ENCODE measurements around the gene AOC1. TPM values are rescaled to one million over a fixed set of nuclear protein-coding genes. Genes with fewer than 3 reads are reported as not detected.

AOC1 gene
- total and polyA plus RNA-seq, 2 of the 4 experiments (the other 2 are of a cell fraction) = not detected

DNA sequence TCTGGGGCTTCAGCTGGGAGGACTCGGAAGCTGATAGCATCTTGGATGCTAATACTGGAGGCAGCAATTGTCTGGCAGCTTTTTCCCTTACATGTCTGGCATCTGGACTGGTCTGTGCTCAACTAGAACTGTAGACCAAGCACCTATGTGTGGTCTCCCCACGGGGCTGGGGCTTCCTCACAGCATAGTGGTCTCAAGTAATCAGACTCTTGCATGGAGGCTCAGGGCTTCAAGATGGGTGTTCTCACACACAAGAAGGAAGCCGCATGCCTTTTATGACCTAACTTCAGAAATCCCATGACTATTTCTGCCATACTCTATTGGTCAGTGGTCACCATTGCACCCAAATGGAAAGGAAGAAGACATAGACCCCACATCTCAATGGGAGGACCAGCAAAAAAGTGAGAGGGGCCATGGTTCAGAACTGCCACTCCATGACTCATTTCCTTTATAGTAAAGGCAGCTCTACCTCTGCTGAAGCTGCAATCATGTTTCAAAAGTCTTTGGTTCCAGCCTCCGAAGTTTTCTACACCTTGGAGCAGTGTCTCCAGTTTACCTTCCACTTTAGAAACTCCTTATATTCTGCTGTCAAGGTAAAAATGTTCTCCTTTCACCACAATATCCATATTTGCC lies 14.7 kb downstream of the AOC1 start:
- no peaks in the 10 kb centered on the region for H4K20me1 ChIP-seq (ENCODE audit: insufficient read depth, low read length)
- H3K4me2 ChIP-seq (ENCODE audit: low read depth, low read length) = no peak overlapping the region
- H2AK9ac ChIP-seq (replicated peaks; ENCODE audit: low read depth, low read length, poor library complexity) = no peak overlapping the region
- H2BK120ac ChIP-seq (ENCODE audit: low read depth, low read length) = no peak overlapping the region
- H2BK15ac ChIP-seq (ENCODE audit: low read depth, low read length) = no peak overlapping the region
- DNase-seq (no peak), ATAC-seq (ENCODE audit: low read depth) (no peak)
- WGBS, 2 experiments (ENCODE audit: extremely low coverage in 2 of 2, insufficient read length in 1 of 2) = 100% methylated on average over 1 of the region's 4 CpGs; no CpG with 5 or more reads in 1 of the 2 experiments
- H3K4me1 ChIP-seq (ENCODE audit: control insufficient read depth, insufficient read depth, low read length) = no peaks in the 10 kb centered on the region
- no peaks in the 10 kb centered on the region; the same call in 1 of the 2 replicates for H3K9me3 ChIP-seq (ENCODE audit: control insufficient read depth, insufficient read depth, low read length)
- H3K56ac ChIP-seq (ENCODE audit: extremely low read depth, insufficient read depth, low read length) = no peak overlapping the region
- no peak overlapping the region for H3K18ac ChIP-seq (ENCODE audit: low read depth, low read length)
- no peak overlapping the region for H2AK5ac ChIP-seq (ENCODE audit: low read depth, low read length)
- no peak overlapping the region for H3K23ac ChIP-seq (ENCODE audit: low read depth, low read length)
- in situ Hi-C loops (cut with MboI; ENCODE audit: low sequenced_read_pairs) = no loop called here
- H3K4me3 ChIP-seq (ENCODE audit: insufficient read depth, low read depth, low read length) = no peak overlapping the region
- H4K8ac ChIP-seq (ENCODE audit: low read depth in 2 of 2, low read length in 2 of 2) = no peak overlapping the region
- H2AFZ ChIP-seq (replicated peaks; ENCODE audit: low read length, poor library complexity) = no peak overlapping the region
- BruUV-seq (replicated peaks) = no TSS peak
- no peaks in the 10 kb centered on the region for H3K9me1 ChIP-seq (ENCODE audit: insufficient read depth, low read length)
- H3K79me1 ChIP-seq (ENCODE audit: low read depth in 1 of 2, low read length in 2 of 2) = no peaks in the 10 kb centered on the region
- H2BK5ac ChIP-seq (ENCODE audit: low read depth, low read length, poor library complexity, severe bottlenecking) = no peak overlapping the region
- POLR2A ChIA-PET (ENCODE audit: unreplicated experiment) = no interaction called here
- H3K36me3 ChIP-seq (ENCODE audit: control insufficient read depth, insufficient read depth, low read length) = no peaks in the 10 kb centered on the region
- H3K4ac ChIP-seq (ENCODE audit: low read depth, low read length) = no peak overlapping the region
- TF ChIP-seq MXI1 (IDR thresholded peaks at IDR 0.05; ENCODE audit: borderline replicate concordance, low read depth, low read length) = no peak
- TF ChIP-seq MAFK (IDR thresholded peaks at IDR 0.05; ENCODE audit: low read depth, low read length) = no peak
- no peak for TF ChIP-seq FOS (IDR thresholded peaks at IDR 0.05; ENCODE audit: low read depth, low read length)
- TF ChIP-seq RCOR1 (IDR thresholded peaks at IDR 0.05; ENCODE audit: insufficient replicate concordance, low read length) = no peak
- no peak for TF ChIP-seq CHD1 (IDR thresholded peaks at IDR 0.05; ENCODE audit: low read depth, low read length)
- TF ChIP-seq, protein P1, sequence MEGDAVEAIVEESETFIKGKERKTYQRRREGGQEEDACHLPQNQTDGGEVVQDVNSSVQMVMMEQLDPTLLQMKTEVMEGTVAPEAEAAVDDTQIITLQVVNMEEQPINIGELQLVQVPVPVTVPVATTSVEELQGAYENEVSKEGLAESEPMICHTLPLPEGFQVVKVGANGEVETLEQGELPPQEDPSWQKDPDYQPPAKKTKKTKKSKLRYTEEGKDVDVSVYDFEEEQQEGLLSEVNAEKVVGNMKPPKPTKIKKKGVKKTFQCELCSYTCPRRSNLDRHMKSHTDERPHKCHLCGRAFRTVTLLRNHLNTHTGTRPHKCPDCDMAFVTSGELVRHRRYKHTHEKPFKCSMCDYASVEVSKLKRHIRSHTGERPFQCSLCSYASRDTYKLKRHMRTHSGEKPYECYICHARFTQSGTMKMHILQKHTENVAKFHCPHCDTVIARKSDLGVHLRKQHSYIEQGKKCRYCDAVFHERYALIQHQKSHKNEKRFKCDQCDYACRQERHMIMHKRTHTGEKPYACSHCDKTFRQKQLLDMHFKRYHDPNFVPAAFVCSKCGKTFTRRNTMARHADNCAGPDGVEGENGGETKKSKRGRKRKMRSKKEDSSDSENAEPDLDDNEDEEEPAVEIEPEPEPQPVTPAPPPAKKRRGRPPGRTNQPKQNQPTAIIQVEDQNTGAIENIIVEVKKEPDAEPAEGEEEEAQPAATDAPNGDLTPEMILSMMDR (conservative IDR thresholded peaks at IDR 0.05; ENCODE audit: low read depth, low read length) = no peak
- no peak for TF ChIP-seq SMC3 (IDR thresholded peaks at IDR 0.05; ENCODE audit: low read depth, low read length)
- TF ChIP-seq, protein P2, sequence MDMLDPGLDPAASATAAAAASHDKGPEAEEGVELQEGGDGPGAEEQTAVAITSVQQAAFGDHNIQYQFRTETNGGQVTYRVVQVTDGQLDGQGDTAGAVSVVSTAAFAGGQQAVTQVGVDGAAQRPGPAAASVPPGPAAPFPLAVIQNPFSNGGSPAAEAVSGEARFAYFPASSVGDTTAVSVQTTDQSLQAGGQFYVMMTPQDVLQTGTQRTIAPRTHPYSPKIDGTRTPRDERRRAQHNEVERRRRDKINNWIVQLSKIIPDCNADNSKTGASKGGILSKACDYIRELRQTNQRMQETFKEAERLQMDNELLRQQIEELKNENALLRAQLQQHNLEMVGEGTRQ (IDR thresholded peaks at IDR 0.05; ENCODE audit: low read depth, low read length) = no peak
- TF ChIP-seq POLR2A (IDR thresholded peaks at IDR 0.05; ENCODE audit: low read depth, low read length) = no peak
- no peak for TF ChIP-seq MAZ (IDR thresholded peaks at IDR 0.05; ENCODE audit: borderline replicate concordance, low read depth, low read length)
- no peak for TF ChIP-seq RAD21 (IDR thresholded peaks at IDR 0.05; ENCODE audit: low read length)
- no peak for TF ChIP-seq RFX5 (IDR thresholded peaks at IDR 0.05; ENCODE audit: low read depth, low read length)
- no peak for TF ChIP-seq CEBPB (IDR thresholded peaks at IDR 0.05; ENCODE audit: low read depth, low read length)
- TF ChIP-seq, protein P3, sequence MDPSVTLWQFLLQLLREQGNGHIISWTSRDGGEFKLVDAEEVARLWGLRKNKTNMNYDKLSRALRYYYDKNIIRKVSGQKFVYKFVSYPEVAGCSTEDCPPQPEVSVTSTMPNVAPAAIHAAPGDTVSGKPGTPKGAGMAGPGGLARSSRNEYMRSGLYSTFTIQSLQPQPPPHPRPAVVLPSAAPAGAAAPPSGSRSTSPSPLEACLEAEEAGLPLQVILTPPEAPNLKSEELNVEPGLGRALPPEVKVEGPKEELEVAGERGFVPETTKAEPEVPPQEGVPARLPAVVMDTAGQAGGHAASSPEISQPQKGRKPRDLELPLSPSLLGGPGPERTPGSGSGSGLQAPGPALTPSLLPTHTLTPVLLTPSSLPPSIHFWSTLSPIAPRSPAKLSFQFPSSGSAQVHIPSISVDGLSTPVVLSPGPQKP (IDR thresholded peaks at IDR 0.05; ENCODE audit: borderline replicate concordance, low read depth, low read length) = no peak
- dilution Hi-C loops (cut with HindIII; ENCODE audit: low sequenced_read_pairs, unreplicated experiment) = no loop called here
- CTCF ChIA-PET = interaction anchor here (1.4 to 1.7 kb wide), 2 partner anchors 10 kb away, joined by 5 to 6 read pairs; no protein-coding TSS in a partner anchor
- no peak overlapping the region for H2BK20ac ChIP-seq (ENCODE audit: low read depth, low read length)
- H3K9ac ChIP-seq (ENCODE audit: low read depth, low read length) = no peak overlapping the region
- H3K27me3 ChIP-seq (ENCODE audit: control insufficient read depth, insufficient read depth, low read length) = peaks cover 1% of the 10 kb centered on the region; the same call in 1 of the 2 replicates
- no peak overlapping the region for H3K27ac ChIP-seq (ENCODE audit: insufficient read depth, low read length)
- H4K5ac ChIP-seq (ENCODE audit: low read depth, low read length) = no peak overlapping the region
- H3K14ac ChIP-seq (replicated peaks; ENCODE audit: low read depth, low read length) = no peak overlapping the region
- intact Hi-C loops (cut with micrococcal nuclease) = no loop called here
- H4K91ac ChIP-seq (ENCODE audit: insufficient read depth, low read depth, low read length) = no peak overlapping the region
